Neutrophil (primary cell): Measurements from ENCODE around the gene SRL.

ENCODE experiments used
- H3K27ac ChIP-seq: fragments of 200-600 bp; sonication (generic); 2 replicates; pipeline ENCODE4 v1.5.1; 2016; ENCODE audit warnings: mild to moderate bottlenecking, moderate library complexity
- H3K27me3 ChIP-seq: fragments of 200-600 bp; sonication (generic); 2 replicates; pipeline ENCODE4 v1.6.0; 2016; ENCODE audit warnings: mild to moderate bottlenecking
- H3K36me3 ChIP-seq: fragments of 200-600 bp; sonication (generic); 2 replicates; pipeline ENCODE4 v1.5.1; 2017
- H3K4me1 ChIP-seq, 2 experiments: fragments of 200-600 bp in 1 of 2; sonication (generic) in 1 of 2; 1 replicate in 1 of 2; 2 replicates in 1 of 2; pipeline versions ENCODE4 v1.5.1 to v1.6.1; 2013 to 2016; ENCODE audit warnings: low read depth in 1 of 2, low read length in 1 of 2, mild to moderate bottlenecking in 1 of 2, moderate library complexity in 1 of 2; ENCODE audit not compliant: control insufficient read depth in 1 of 2, insufficient read depth in 1 of 2
- H3K4me3 ChIP-seq, 2 experiments: fragments of 200-600 bp in 1 of 2; sonication (generic) in 1 of 2; 1 replicate in 1 of 2; 2 replicates in 1 of 2; pipeline ENCODE4 v1.5.1; 2013 to 2016; ENCODE audit warnings: low read depth in 1 of 2, low read length in 1 of 2, mild to moderate bottlenecking in 1 of 2, moderate library complexity in 1 of 2
- H3K9me3 ChIP-seq: fragments of 200-600 bp; sonication (generic); 2 replicates; pipeline ENCODE4 v1.5.1; 2016
- CTCF ChIP-seq: fragments of 200-600 bp; sonication (generic); IDR thresholded peaks from 2 replicates; pipeline ENCODE4 v1.5.1; 2016; ENCODE audit warnings: antibody characterized with exemption

Gene SRL

DNA sequence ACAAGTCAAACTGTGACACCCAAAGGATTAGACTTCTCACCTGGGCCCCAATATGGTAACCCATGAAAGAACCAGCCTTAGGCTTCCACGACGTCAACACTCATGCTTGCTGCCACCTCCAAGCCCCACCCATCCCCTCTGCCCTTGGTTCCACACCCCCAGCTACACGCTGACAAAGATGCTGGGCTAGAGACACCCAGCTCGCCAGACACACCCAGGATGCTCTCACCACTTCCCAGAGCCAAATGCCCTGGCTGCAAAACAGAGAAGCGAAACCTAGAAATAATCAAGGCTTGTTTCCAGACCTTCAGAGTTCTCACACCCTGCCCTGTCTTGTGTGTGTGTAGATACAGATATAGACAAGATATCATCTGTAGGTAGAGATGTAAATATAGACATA lies 99.6 kb downstream of the SRL start:
- no peaks in the 10 kb centered on the region for H3K9me3 ChIP-seq
- H3K27ac ChIP-seq = no peak overlapping the region
- H3K4me3 ChIP-seq = no peak overlapping the region
- peaks cover 11% of the 10 kb centered on the region for H3K27me3 ChIP-seq
- TF ChIP-seq CTCF = no peak
- H3K36me3 ChIP-seq = no peaks in the 10 kb centered on the region
- H3K4me1 ChIP-seq = no peaks in the 10 kb centered on the region

- Histone ChIP-seq H3K36me3 (no peaks in the 10 kb centered on the region), H3K9me3 (no peaks in the 10 kb centered on the region), H3K27ac (no peak overlapping the region), H3K4me1 (no peaks in the 10 kb centered on the region), H3K27me3 (peaks cover 11% of the 10 kb centered on the region), H3K4me3 (no peak overlapping the region)
- no peak for TF ChIP-seq CTCF
Observed at GRCh38 chr16:4141604-4142003, 100.3 kb downstream of the SRL start.

GRCh38 chr16:4140652-4141051 lies 101.2 kb downstream of the SRL start:
- no peaks in the 10 kb centered on the region for H3K4me1 ChIP-seq
- H3K9me3 ChIP-seq = no peaks in the 10 kb centered on the region
- peaks cover 11% of the 10 kb centered on the region for H3K27me3 ChIP-seq
- no peak overlapping the region for H3K4me3 ChIP-seq
- H3K27ac ChIP-seq = no peak overlapping the region
- no peaks in the 10 kb centered on the region for H3K36me3 ChIP-seq
- TF ChIP-seq CTCF = no peak

- Histone ChIP-seq H3K9me3 (no peaks in the 10 kb centered on the region), H3K4me3 (no peak overlapping the region), H3K27me3 (peaks cover 11% of the 10 kb centered on the region), H3K4me1 (no peaks in the 10 kb centered on the region), H3K36me3 (no peaks in the 10 kb centered on the region), H3K27ac (no peak overlapping the region)
- no peak for TF ChIP-seq CTCF
Observed at GRCh38 chr16:4139968-4140367, 101.9 kb downstream of the SRL start.
